HFF-Myc (cell line): ENCODE data around the gene TAOK2.
"Not testable (repeated sequence)": the region's sequence is repeated elsewhere in the genome, so short reads cannot be mapped to it uniquely, and the experiment has no call there.

ENCODE experiments used
- DNase-seq: peaks from one replicate; pipeline ENCODE4 v3.0.0-alpha.2; 2011; ENCODE audit warnings: low read depth; ENCODE audit errors: extremely low read depth
- H3K4me3 ChIP-seq: replicated peaks from 2 replicates; pipeline ENCODE4 v1.5.1; 2011; ENCODE audit warnings: low read depth, mild to moderate bottlenecking, control low read depth, low read length
- TF ChIP-seq, protein P1 (sequence below): IDR thresholded peaks from 2 replicates; pipeline ENCODE4 v1.5.1; 2012; ENCODE audit warnings: mild to moderate bottlenecking, low read depth, low read length, control low read depth; ENCODE audit errors: missing control alignments

TAOK2 gene

GRCh38 chr16:30033270-30033669 lies 59.6 kb downstream of the TAOK2 start:
- TF ChIP-seq, protein P1, sequence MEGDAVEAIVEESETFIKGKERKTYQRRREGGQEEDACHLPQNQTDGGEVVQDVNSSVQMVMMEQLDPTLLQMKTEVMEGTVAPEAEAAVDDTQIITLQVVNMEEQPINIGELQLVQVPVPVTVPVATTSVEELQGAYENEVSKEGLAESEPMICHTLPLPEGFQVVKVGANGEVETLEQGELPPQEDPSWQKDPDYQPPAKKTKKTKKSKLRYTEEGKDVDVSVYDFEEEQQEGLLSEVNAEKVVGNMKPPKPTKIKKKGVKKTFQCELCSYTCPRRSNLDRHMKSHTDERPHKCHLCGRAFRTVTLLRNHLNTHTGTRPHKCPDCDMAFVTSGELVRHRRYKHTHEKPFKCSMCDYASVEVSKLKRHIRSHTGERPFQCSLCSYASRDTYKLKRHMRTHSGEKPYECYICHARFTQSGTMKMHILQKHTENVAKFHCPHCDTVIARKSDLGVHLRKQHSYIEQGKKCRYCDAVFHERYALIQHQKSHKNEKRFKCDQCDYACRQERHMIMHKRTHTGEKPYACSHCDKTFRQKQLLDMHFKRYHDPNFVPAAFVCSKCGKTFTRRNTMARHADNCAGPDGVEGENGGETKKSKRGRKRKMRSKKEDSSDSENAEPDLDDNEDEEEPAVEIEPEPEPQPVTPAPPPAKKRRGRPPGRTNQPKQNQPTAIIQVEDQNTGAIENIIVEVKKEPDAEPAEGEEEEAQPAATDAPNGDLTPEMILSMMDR = no peak
- DNase-seq = no peak
- no peak overlapping the region for H3K4me3 ChIP-seq

DNA sequence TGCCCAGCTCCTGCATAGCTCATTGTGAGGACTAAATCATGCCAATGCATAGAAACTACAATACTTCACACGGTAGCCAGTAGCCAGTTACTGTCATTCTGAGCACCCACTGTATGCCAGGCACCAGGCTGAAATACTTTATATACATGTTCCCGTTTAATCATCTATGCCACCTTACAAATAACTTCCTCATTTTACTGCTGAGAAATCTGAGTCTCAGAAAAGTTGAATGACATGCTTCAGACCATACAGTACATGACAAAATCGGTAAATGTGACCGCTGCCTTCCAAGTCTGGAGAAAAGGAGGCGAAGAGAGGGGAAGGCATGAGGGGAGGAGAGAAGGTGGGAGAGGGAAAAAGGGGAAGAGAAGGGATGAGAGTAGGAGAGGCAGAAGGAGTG lies 66.6 kb downstream of the TAOK2 start:
- TF ChIP-seq, protein P1 = no peak
- H3K4me3 ChIP-seq = no peak overlapping the region
- DNase-seq = no peak

DNA sequence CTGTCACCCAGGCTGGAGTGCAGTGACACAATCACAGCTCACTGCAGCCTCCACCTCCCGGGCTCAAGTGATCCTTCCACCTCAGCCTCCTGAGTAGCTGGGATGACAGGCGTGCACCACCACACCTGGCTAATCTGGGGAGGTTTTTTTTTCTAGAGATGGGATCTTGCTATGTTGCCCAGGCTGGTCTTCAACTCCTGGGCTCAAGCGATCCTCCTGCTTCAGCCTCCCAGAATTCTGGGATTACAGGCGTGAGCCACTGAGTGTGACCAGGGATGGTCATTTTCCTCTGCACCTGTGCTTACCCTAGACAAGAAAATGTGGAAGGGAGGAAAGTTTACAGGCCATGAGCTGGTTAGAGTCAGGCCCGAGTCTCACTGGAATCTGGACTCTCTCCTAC lies 67.0 kb downstream of the TAOK2 start:
- H3K4me3 ChIP-seq, DNase-seq: not testable (repeated sequence)

- H3K4me3 ChIP-seq = no peak overlapping the region
- DNase-seq = no peak
- TF ChIP-seq, protein P1 = peak; percentile 34
Observed at GRCh38 chr16:30041841-30042240, 68.2 kb downstream of the TAOK2 start.
